AG04450 (cell line): Measurements from ENCODE around the gene AMD1. TPM values are rescaled to one million over a fixed set of nuclear protein-coding genes. Genes with fewer than 3 reads are reported as not detected.
A peak's percentile ranks its signal among the peaks of the same experiment; 100 is the strongest.

Experiments
- CTCF ChIA-PET: fragments of 300-600, 350-600 bp; formaldehyde crosslinking; extraction: SDS; loops from one replicate; lab custom pipeline; 2022; ENCODE audit warnings: antibody characterized with exemption, inconsistent platforms; lab: Charles Lee
- POLR2A ChIA-PET: fragments of 350-600 bp; formaldehyde crosslinking; extraction: SDS; loops from one replicate; lab custom pipeline; 2021; ENCODE audit warnings: antibody characterized with exemption, inconsistent platforms; lab: Yijun Ruan, JAX
- DNase-seq: peaks from one replicate; pipeline ENCODE4 v3.0.0-alpha.2; 2011; ENCODE audit warnings: low read depth, low spot score
- H3K27ac ChIP-seq: one replicate; pipeline ENCODE4 v1.5.1; 2012; ENCODE audit warnings: low read depth, low read length, control low read depth
- H3K27me3 ChIP-seq: one replicate; pipeline ENCODE4 v1.6.0; 2012; ENCODE audit warnings: low read length; ENCODE audit not compliant: control insufficient read depth, insufficient read depth
- H3K4me3 ChIP-seq: 2 replicates; pipeline ENCODE4 v1.5.1; 2011; ENCODE audit warnings: mild to moderate bottlenecking, low read depth, low read length, control low read depth
- H3K9me3 ChIP-seq: 2 replicates; pipeline ENCODE4 v1.5.1; 2012; ENCODE audit warnings: low read length; ENCODE audit not compliant: control insufficient read depth, insufficient read depth
- polyA plus RNA-seq: library from polyadenylated mRNA; depleted of rRNA; stranded (reverse); fragments of >200 nt; gene quantifications from 2 replicates; pipeline ENCODE4 v1.2.3, GENCODE V29; 2011; rRNA removed
- small RNA-seq: library from RNA; depleted of rRNA; stranded (forward); fragments of <200 nt; gene quantifications from one replicate; pipeline ENCODE3, GENCODE V24; 2012; ENCODE audit warnings: low read depth; ENCODE audit not compliant: insufficient read length
- TF ChIP-seq, protein P1 (sequence below): IDR thresholded peaks from 2 replicates; pipeline ENCODE4 v1.5.1; 2011; ENCODE audit warnings: low read depth, low read length, control low read depth, inconsistent platforms

The AMD1 gene
- polyA plus RNA-seq, 1 experiment, result 84.5 TPM

DNA sequence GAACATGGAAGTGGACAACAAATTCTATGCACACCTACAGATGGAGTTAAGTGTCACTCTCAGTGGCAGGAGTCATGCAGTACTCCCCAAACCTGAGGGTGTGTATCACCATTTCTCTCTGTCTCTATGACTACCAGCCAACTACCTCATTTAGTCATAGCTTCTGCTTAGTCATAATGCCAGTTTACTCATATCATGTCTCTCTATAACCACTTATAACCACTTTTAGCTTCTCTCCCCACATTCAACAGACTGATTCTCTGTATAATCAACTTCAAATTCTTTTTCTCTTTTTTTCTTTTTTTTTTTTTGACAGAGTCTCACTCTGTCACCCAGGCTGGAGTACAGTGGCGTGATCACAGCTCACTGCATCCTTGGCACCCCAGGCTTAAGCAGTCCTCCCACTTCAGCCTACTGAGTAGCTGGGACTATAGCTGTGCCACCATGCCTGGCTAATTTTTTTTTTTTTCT is 70.1 kb downstream of the AMD1 start:
- no peaks in the 10 kb centered on the region for H3K9me3 ChIP-seq
- DNase-seq, result peak; percentile 34
- ChIA-PET POLR2A (interaction anchor here (0.7 to 1.4 kb wide), 6 partner anchors 14 to 70 kb away, joined by 3 to 6 read pairs (median 3); partner anchors contain the start of genes AMD1, GTF3C6 and RPF2), CTCF (interaction anchor here (0.6 to 1.8 kb wide), 5 partner anchors 62 to 417 kb away, joined by 3 to 16 read pairs (median 3); no protein-coding TSS in a partner anchor)
- H3K27ac ChIP-seq, result peak overlapping the region; percentile 39
- no peaks in the 10 kb centered on the region for H3K27me3 ChIP-seq
- no peak overlapping the region for H3K4me3 ChIP-seq
- TF ChIP-seq, protein P1, sequence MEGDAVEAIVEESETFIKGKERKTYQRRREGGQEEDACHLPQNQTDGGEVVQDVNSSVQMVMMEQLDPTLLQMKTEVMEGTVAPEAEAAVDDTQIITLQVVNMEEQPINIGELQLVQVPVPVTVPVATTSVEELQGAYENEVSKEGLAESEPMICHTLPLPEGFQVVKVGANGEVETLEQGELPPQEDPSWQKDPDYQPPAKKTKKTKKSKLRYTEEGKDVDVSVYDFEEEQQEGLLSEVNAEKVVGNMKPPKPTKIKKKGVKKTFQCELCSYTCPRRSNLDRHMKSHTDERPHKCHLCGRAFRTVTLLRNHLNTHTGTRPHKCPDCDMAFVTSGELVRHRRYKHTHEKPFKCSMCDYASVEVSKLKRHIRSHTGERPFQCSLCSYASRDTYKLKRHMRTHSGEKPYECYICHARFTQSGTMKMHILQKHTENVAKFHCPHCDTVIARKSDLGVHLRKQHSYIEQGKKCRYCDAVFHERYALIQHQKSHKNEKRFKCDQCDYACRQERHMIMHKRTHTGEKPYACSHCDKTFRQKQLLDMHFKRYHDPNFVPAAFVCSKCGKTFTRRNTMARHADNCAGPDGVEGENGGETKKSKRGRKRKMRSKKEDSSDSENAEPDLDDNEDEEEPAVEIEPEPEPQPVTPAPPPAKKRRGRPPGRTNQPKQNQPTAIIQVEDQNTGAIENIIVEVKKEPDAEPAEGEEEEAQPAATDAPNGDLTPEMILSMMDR, result no peak

Small RNAs within 50 kb of the gene (small RNA-seq; reads per million reads assigned to genes)
- gene RNU6-1115P (not detected), gene SNORA40C (not detected)

Other genes starting within 250 kb of the AMD1 start
- gene CDK19, start 59.3 kb upstream of the AMD1 start, polyA plus RNA-seq, result 15.1 and 21.4 TPM in 2 replicates
- 49.2 and 65.7 TPM in 2 replicates for gene GTF3C6, start 83.9 kb downstream of the AMD1 start, polyA plus RNA-seq
- 25.0 and 36.6 TPM in 2 replicates for gene RPF2, start 107.3 kb downstream of the AMD1 start, polyA plus RNA-seq
- gene SLC16A10, start 212.7 kb downstream of the AMD1 start, polyA plus RNA-seq, result not detected in 2 replicates